Body of pancreas (tissue), 4 donors: Measurements from ENCODE around the gene AVPR2. TPM values are rescaled to one million over a fixed set of nuclear protein-coding genes. Genes with fewer than 3 reads are reported as not detected.

Experiments used
- ATAC-seq: fragments of 150-250 bp; one replicate; pipeline ENCODE4 v1.9.1; 2016
- DNase-seq, 4 donors: peaks; one replicate each; pipeline ENCODE4 v3.0.0-alpha.2; 2019
- H3K27ac ChIP-seq, 4 donors: fragments of 200-600 bp; sonication (generic); 1 replicate in 3 of 4; 2 replicates in 1 of 4; pipeline versions ENCODE4 v1.5.1 to v1.6.1; 2016 to 2019; ENCODE audit warnings: mild to moderate bottlenecking in 1 of 4, mixed read lengths in 1 of 4, moderate library complexity in 1 of 4
- H3K27me3 ChIP-seq, 2 donors: fragments of 200-600 bp; sonication (generic); one replicate each; pipeline ENCODE4 v1.6.0; 2016; ENCODE audit warnings: mild to moderate bottlenecking in 1 of 2
- H3K36me3 ChIP-seq, 2 donors: fragments of 200-600 bp; sonication (generic); replicated peaks in 1 of 2; 2 replicates each; pipeline ENCODE4 v1.5.1; 2016; ENCODE audit warnings: low read depth in 2 of 2; ENCODE audit not compliant: insufficient read depth in 1 of 2
- H3K4me1 ChIP-seq: fragments of 200-600 bp; sonication (generic); one replicate; pipeline ENCODE4 v1.6.0; 2016
- H3K4me3 ChIP-seq, 2 donors: fragments of 200-600 bp; sonication (generic); 1 replicate in 1 of 2; 2 replicates in 1 of 2; pipeline ENCODE4 v1.5.1; 2016 to 2019
- H3K9me3 ChIP-seq, 3 donors: fragments of 200-600 bp; sonication (generic); 1 replicate in 2 of 3; 2 replicates in 1 of 3; pipeline ENCODE4 v1.5.1; 2016
- POLR2A ChIP-seq, 3 donors: fragments of 450-650 bp; IDR thresholded peaks; one replicate each; pipeline ENCODE4 v1.6.1; 2016; ENCODE audit warnings: antibody characterized with exemption in 3 of 3, mild to moderate bottlenecking in 2 of 3
- WGBS, 2 donors: methylation state at CpG; one replicate each; pipeline ENCODE4 v1.1.5; 2017; 5-methylcytosine and 5-hydroxymethylcytosine counted together
- intact Hi-C: fragments of 100-400 bp; cut with DNase I; formaldehyde crosslinking; loops from one replicate; pipeline ENCODE4 v1.15.1; 2023
- total RNA-seq, 2 donors: library from RNA; depleted of rRNA; stranded (reverse); fragments of >200 nt; gene quantifications; one replicate each; pipeline ENCODE4 v1.1.0, GENCODE V29; 2016
- TF ChIP-seq, protein P1 (sequence below), 7 experiments: fragments of 450-650 bp in 4 of 7; fragments of 200-600 bp in 3 of 7; sonication (generic) in 3 of 7; IDR thresholded peaks; one replicate each; pipeline ENCODE4 v1.5.1; 2016 to 2019; ENCODE audit warnings: antibody characterized with exemption in 7 of 7

AVPR2 gene
- total RNA-seq, 2 donors from 2014 or later = 0.66 to 0.78 TPM

DNA sequence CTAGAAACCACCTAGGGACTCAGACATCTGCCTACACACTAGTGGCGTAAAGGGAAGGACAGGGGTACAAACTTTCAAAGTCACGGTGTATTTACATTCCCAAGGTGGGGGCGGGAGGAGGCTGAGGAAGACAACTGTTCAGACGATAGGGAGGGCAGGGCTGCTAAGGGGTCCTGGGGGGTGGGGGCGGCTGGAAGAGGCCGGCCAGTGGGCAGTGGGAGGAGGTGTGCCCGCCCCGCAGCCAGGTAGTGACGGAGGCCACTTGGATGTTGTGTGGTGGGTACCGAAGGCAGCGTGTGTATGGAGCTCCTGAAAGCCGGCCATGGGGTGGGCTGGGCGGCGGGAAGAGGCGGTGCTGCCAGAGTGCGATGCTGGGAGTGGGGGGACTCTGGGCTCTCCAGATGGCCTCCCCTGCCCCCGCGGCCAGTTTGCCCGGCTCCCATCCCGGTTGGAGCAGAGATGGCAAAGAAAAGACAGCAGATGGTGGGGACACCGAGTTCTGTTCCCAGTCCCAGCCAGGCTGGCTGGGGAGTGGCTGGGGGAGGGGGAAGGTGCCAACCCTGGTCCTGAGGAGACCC, 42.7 kb upstream of the AVPR2 start:
- Histone ChIP-seq H3K27ac (no peak overlapping the region), H3K4me3 (no peak overlapping the region), H3K36me3 (no peaks in the 10 kb centered on the region), H3K27me3 (no peaks in the 10 kb centered on the region), H3K9me3 (no peaks in the 10 kb centered on the region), H3K4me1 (no peaks in the 10 kb centered on the region)
- DNase-seq (no peak), ATAC-seq (no peak)
- WGBS, 2 donors = 48 to 57% methylated on average over 12 of the region's 21 CpGs
- intact Hi-C loops = no loop called here
- TF ChIP-seq POLR2A (IDR thresholded peaks at IDR 0.05) = no peak
- TF ChIP-seq, protein P1, sequence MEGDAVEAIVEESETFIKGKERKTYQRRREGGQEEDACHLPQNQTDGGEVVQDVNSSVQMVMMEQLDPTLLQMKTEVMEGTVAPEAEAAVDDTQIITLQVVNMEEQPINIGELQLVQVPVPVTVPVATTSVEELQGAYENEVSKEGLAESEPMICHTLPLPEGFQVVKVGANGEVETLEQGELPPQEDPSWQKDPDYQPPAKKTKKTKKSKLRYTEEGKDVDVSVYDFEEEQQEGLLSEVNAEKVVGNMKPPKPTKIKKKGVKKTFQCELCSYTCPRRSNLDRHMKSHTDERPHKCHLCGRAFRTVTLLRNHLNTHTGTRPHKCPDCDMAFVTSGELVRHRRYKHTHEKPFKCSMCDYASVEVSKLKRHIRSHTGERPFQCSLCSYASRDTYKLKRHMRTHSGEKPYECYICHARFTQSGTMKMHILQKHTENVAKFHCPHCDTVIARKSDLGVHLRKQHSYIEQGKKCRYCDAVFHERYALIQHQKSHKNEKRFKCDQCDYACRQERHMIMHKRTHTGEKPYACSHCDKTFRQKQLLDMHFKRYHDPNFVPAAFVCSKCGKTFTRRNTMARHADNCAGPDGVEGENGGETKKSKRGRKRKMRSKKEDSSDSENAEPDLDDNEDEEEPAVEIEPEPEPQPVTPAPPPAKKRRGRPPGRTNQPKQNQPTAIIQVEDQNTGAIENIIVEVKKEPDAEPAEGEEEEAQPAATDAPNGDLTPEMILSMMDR (IDR thresholded peaks at IDR 0.05) = no peak

DNA sequence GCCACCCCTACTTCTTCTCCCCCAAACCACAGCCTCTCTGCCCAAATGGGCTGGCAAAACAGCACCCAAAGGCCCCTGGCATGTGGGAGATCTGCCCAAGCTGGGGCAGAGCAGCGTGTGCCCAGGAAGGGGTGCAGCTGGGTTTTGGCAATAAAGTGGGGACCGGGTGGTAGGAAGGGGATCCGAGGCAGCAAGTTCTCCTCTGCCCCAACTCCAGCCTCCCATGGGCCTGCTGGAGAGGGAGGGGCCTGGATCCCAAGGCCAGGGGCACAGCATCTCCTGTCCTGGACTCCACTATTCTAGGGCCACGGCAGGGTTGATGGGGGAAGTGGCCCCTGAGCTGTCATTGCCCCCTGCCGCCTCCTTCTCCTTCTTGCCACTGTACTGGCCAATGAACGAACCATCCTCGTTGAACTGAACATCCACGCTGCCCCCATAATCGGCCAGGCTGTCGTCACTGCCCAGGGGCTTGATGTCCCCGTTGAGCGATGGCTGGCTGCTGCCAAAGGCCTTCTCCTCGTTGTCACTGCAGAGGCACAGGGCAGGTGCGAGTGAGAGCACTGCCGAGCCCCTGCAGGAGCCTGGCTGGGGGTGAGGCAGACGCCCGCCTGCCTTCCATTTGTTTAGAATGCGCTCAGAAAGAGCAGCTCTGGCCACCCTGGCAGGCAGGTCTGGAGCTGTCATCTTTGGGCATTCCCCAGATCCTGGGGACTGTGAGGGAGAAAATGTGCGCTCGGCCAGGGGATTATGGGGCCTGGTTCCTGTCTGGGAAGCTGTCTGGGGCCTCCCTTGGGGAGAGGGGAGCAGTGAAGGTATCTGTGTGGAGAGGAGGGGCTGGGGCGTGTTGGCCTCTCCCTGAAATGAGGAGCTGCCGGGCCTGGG, 41.9 kb upstream of the AVPR2 start:
- H3K36me3 ChIP-seq = no peaks in the 10 kb centered on the region
- ATAC-seq (no peak), DNase-seq (no peak)
- no peak for TF ChIP-seq POLR2A (IDR thresholded peaks at IDR 0.05)
- TF ChIP-seq, protein P1 (IDR thresholded peaks at IDR 0.05) = no peak
- H3K9me3 ChIP-seq = no peaks in the 10 kb centered on the region
- H3K27me3 ChIP-seq = no peaks in the 10 kb centered on the region
- intact Hi-C loops = no loop called here
- WGBS, 2 donors = 37 to 60% methylated on average over 2 to 11 of the region's 22 CpGs
- no peak overlapping the region for H3K4me3 ChIP-seq
- H3K27ac ChIP-seq = no peak overlapping the region
- H3K4me1 ChIP-seq = no peaks in the 10 kb centered on the region

DNA sequence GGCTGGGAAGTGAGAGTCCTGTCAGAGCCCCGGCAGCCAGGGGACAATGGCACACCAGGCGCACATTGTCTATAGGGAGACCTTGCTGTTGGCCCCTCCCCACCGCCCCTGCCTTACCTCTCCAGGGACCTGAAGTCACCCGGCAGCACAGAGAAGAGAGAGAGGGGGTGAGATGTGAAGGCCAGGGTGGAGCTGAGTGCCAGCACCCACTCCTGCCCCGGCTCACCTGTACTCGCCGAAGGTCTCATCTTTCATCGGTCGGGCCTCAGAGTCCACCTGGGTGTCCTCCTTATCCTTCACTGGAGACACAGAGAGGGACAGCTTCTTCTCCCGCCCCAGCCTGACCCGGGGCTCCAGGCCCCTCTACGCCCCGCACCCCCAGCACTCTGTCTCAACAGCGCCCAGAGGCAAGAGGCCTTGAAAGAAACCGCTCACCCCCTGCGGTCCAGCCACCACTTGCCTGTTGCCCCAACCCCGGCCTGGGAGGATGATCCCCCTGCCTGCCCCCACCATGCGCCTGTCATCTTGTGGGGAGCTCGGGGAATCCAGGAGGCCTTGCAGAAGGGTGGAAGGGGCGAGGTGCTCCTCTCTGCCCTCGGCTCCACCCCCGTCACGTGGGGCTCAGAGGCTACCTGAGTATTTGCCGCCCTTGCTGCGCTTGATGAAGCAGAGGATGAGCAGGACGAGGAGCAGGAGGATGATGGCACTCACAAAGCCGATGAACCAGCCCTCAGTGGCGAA, 41.1 kb upstream of the AVPR2 start:
- Histone ChIP-seq H3K36me3 (no peaks in the 10 kb centered on the region), H3K9me3 (no peaks in the 10 kb centered on the region), H3K27ac (no peak overlapping the region), H3K27me3 (no peaks in the 10 kb centered on the region), H3K4me1 (no peaks in the 10 kb centered on the region), H3K4me3 (no peak overlapping the region)
- ATAC-seq (no peak), DNase-seq (no peak)
- WGBS, 2 donors = 50 to 60% methylated on average over 10 to 14 of the region's 28 CpGs
- TF ChIP-seq, protein P1 (IDR thresholded peaks at IDR 0.05) = no peak
- no peak for TF ChIP-seq POLR2A (IDR thresholded peaks at IDR 0.05)
- intact Hi-C loops = no loop called here

DNA sequence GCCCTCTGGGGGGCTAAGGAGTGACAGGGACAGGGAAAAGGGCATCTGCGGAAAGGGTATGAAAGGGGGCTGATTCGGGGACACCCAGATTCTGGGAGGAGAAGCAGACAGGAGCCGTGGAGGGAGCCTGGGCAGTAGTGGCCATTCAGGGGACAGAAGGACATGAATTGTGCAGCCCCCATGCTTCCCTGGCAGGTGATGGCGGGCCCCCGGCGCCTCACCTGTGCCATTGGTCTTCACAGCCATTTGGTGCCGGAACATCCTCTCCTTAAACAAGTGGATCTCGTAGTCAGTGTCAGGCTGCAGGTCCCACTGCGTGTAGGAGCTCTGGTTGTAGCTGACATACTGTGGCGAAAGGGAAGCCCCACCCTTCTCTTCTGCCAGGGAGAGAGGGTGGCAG, 40.4 kb upstream of the AVPR2 start:
- Histone ChIP-seq H3K9me3 (no peaks in the 10 kb centered on the region), H3K4me1 (no peaks in the 10 kb centered on the region), H3K27me3 (no peaks in the 10 kb centered on the region), H3K4me3 (no peak overlapping the region), H3K36me3 (no peaks in the 10 kb centered on the region), H3K27ac (no peak overlapping the region)
- no peak for TF ChIP-seq POLR2A (IDR thresholded peaks at IDR 0.05)
- TF ChIP-seq, protein P1 (IDR thresholded peaks at IDR 0.05) = no peak
- 35 to 64% methylated on average over 3 to 5 of the region's 10 CpGs for WGBS, 2 donors
- no peak for DNase-seq
- intact Hi-C loops = no loop called here
- ATAC-seq = no peak
